H54 (cell line): ENCODE results near the gene URB1.
A peak's percentile ranks its signal among the peaks of the same experiment; 100 is the strongest.

Experiments
- DNase-seq: peaks from one replicate; pipeline ENCODE4 v3.0.0; 2011; ENCODE audit warnings: low spot score, mixed read lengths; ENCODE audit not compliant: insufficient read length
- FAIRE-seq: peaks from 3 replicates; lab custom pipeline; 2011; peaks lifted over from hg19 to GRCh38; lab: Jason Lieb, UNC
- POLR2A ChIP-seq: IDR thresholded peaks from 2 replicates; pipeline ENCODE4 v1.6.1; 2011; ENCODE audit warnings: low read depth, mild to moderate bottlenecking, low read length

URB1 gene

GRCh38 chr21:32306021-32306780, 86.6 kb downstream of the URB1 start:
- DNase-seq (no peak), FAIRE-seq (no peak)
- TF ChIP-seq POLR2A: no peak

- TF ChIP-seq POLR2A: no peak
- FAIRE-seq: no peak
- no peak for DNase-seq
Measured at GRCh38 chr21:32304998-32305397, 87.8 kb downstream of the URB1 start.

- DNase-seq (no peak), FAIRE-seq (no peak)
- TF ChIP-seq POLR2A: no peak
Measured at GRCh38 chr21:32303385-32303784, 89.4 kb downstream of the URB1 start.

- FAIRE-seq (no peak), DNase-seq (no peak)
- no peak for TF ChIP-seq POLR2A
Measured at GRCh38 chr21:32302560-32302959, 90.3 kb downstream of the URB1 start.

GRCh38 chr21:32301596-32301995, 91.2 kb downstream of the URB1 start:
- no peak for FAIRE-seq
- no peak for DNase-seq
- TF ChIP-seq POLR2A: no peak

- no peak for DNase-seq
- no peak for TF ChIP-seq POLR2A
- no peak for FAIRE-seq
Measured at GRCh38 chr21:32300117-32300681, 92.6 kb downstream of the URB1 start.

- FAIRE-seq: no peak
- TF ChIP-seq POLR2A: no peak
- no peak for DNase-seq
Measured at GRCh38 chr21:32299695-32300094, 93.1 kb downstream of the URB1 start.

GRCh38 chr21:32298658-32299081, 94.1 kb downstream of the URB1 start, which contains the start of gene MRAP:
Gene MRAP, plus strand, starts transcription at chr21:32298855. Its CDS starts 117 bp downstream, at chr21:32298972.
- FAIRE-seq (no peak), DNase-seq (no peak)
- TF ChIP-seq POLR2A: no peak

GRCh38 chr21:32298148-32298559, 94.7 kb downstream of the URB1 start:
- TF ChIP-seq POLR2A: no peak
- DNase-seq (no peak), FAIRE-seq (no peak)

GRCh38 chr21:32297449-32297848, 95.4 kb downstream of the URB1 start:
- no peak for FAIRE-seq
- TF ChIP-seq POLR2A: no peak
- DNase-seq: no peak

GRCh38 chr21:32285476-32285875, 107.3 kb downstream of the URB1 start:
- no peak for TF ChIP-seq POLR2A
- FAIRE-seq (no peak), DNase-seq (no peak)

- FAIRE-seq: no peak
- no peak for DNase-seq
- TF ChIP-seq POLR2A: no peak
Measured at GRCh38 chr21:32282992-32283391, 109.8 kb downstream of the URB1 start.

- no peak for TF ChIP-seq POLR2A
- DNase-seq: no peak
- FAIRE-seq: no peak
Measured at GRCh38 chr21:32281531-32281930, 111.3 kb downstream of the URB1 start.

- no peak for FAIRE-seq
- DNase-seq: no peak
- no peak for TF ChIP-seq POLR2A
Measured at GRCh38 chr21:32279377-32279680, 113.5 kb downstream of the URB1 start.

GRCh38 chr21:32278518-32279376, 114.1 kb downstream of the URB1 start, which contains the start of gene MIS18A:
Gene MIS18A, minus strand, starts transcription at chr21:32279049. Its CDS starts 35 bp downstream, at chr21:32279014.
- DNase-seq (peak; percentile 96), FAIRE-seq (peak; percentile 33)
- peak; percentile 85 for TF ChIP-seq POLR2A
